OCI-LY7 (cell line): ENCODE results near the gene ZDHHC1. TPM values are rescaled to one million over a fixed set of nuclear protein-coding genes. Genes with fewer than 3 reads are reported as not detected.

ENCODE experiments used
- BruUV-seq: library from RNA; stranded (reverse); fragments of 400-500 nt; replicated peaks from 2 replicates; lab custom pipeline; 2021; lab: Mats Ljungman, UMichigan
- CTCF ChIA-PET: fragments of 300-600 bp; sonication (Branson Sonifier 250); formaldehyde crosslinking; loops from one replicate; lab custom pipeline; 2022; ENCODE audit warnings: antibody characterized with exemption; ENCODE audit not compliant: unreplicated experiment; lab: Charles Lee
- POLR2A ChIA-PET: fragments of 300-600 bp; sonication (Branson Sonifier 250); formaldehyde crosslinking; loops from one replicate; lab custom pipeline; 2022; ENCODE audit warnings: antibody characterized with exemption; lab: Charles Lee
- DNase-seq: peaks from one replicate; pipeline ENCODE4 v3.0.0-alpha.2; 2015; ENCODE audit warnings: low spot score
- H2AFZ ChIP-seq: fragments of 200-600 bp; sonication (generic), shearing (Covaris generic); 2 replicates; pipeline ENCODE4 v1.6.1; 2014; ENCODE audit warnings: mild to moderate bottlenecking, antibody characterized with exemption, low read length, moderate library complexity
- H3K27ac ChIP-seq: fragments of 200-600 bp; sonication (generic); 2 replicates; pipeline ENCODE4 v1.5.1; 2014; ENCODE audit warnings: mixed run types, low read depth, mild to moderate bottlenecking, moderate library complexity, low read length, inconsistent platforms; ENCODE audit not compliant: poor library complexity, severe bottlenecking
- H3K36me3 ChIP-seq: fragments of 200-600 bp; sonication (generic); 2 replicates; pipeline ENCODE4 v1.6.1; 2014; ENCODE audit warnings: mild to moderate bottlenecking, antibody characterized with exemption, low read length, moderate library complexity, mixed read lengths; ENCODE audit not compliant: insufficient read depth
- H3K4me1 ChIP-seq: fragments of 200-600 bp; sonication (generic); 2 replicates; pipeline ENCODE4 v1.5.1; 2014; ENCODE audit warnings: mild to moderate bottlenecking, low read length; ENCODE audit not compliant: insufficient read depth, poor library complexity, severe bottlenecking
- H3K4me2 ChIP-seq: fragments of 200-600 bp; sonication (generic); 2 replicates; pipeline ENCODE4 v1.6.1; 2014; ENCODE audit warnings: mild to moderate bottlenecking, low read length
- H3K4me3 ChIP-seq: fragments of 200-600 bp; sonication (generic); 2 replicates; pipeline ENCODE4 v1.5.1; 2014; ENCODE audit warnings: mild to moderate bottlenecking, low read depth, low read length; ENCODE audit not compliant: poor library complexity, severe bottlenecking
- H3K79me2 ChIP-seq: fragments of 200-600 bp; sonication (generic); 2 replicates; pipeline ENCODE4 v1.6.1; 2016; ENCODE audit warnings: low read depth, mild to moderate bottlenecking, low read length, moderate library complexity, mixed read lengths; ENCODE audit not compliant: insufficient read depth
- H3K9me2 ChIP-seq: fragments of 200-600 bp; sonication (generic); 2 replicates; pipeline ENCODE4 v1.6.1; 2016; ENCODE audit warnings: mild to moderate bottlenecking, low read length, mixed read lengths; ENCODE audit not compliant: insufficient read depth
- H3K9me3 ChIP-seq: fragments of 200-600 bp; sonication (generic); 2 replicates; pipeline ENCODE4 v1.6.1; 2014; ENCODE audit warnings: mild to moderate bottlenecking, mixed run types, low read length, mixed read lengths
- H4K20me1 ChIP-seq: fragments of 200-600 bp; sonication (generic); 2 replicates; pipeline ENCODE4 v1.6.1; 2014; ENCODE audit warnings: mild to moderate bottlenecking, antibody characterized with exemption, low read length, moderate library complexity, mixed read lengths; ENCODE audit not compliant: insufficient read depth
- CTCF ChIP-seq: fragments of 200-600 bp; sonication (generic); conservative IDR thresholded peaks from 2 replicates; pipeline ENCODE4 v1.5.1; 2014; ENCODE audit warnings: mild to moderate bottlenecking, antibody characterized with exemption, low read length, moderate library complexity, mixed read lengths
- EZH2phosphoT487 ChIP-seq: fragments of 200-600 bp; sonication (generic); IDR thresholded peaks from 2 replicates; pipeline ENCODE4 v1.6.1; 2018; ENCODE audit warnings: low read depth, borderline replicate concordance, mild to moderate bottlenecking, mixed run types, antibody characterized with exemption, low read length, moderate library complexity, mixed read lengths
- intact Hi-C: fragments of 100-400 bp; cut with micrococcal nuclease; formaldehyde crosslinking; loops from one replicate; pipeline ENCODE4 v1.10.0; 2022; ENCODE audit not compliant: unreplicated experiment
- total RNA-seq, 2 experiments: library from RNA; depleted of rRNA in 1 of 2; stranded (reverse); fragments of >200 nt in 1 of 2; shearing (Covaris generic) in 1 of 2; gene quantifications; 2 replicates each; pipeline ENCODE4 v1.2.3, GENCODE V29; 2014 to 2022

The ZDHHC1 gene
- total RNA-seq, 2 experiments from 2014 or later = not detected

- ChIA-PET POLR2A (no interaction called here), CTCF (no interaction called here)
- BruUV-seq = no TSS peak
Measured at GRCh38 chr16:67387479-67388079, 28.7 kb downstream of the ZDHHC1 start.

GRCh38 chr16:67386861-67387455 is 29.3 kb downstream of the ZDHHC1 start:
- TF ChIP-seq EZH2phosphoT487 (no peak), CTCF (no peak)
- H2AFZ ChIP-seq = no peak overlapping the region
- no peak overlapping the region for H3K4me2 ChIP-seq
- no peak for DNase-seq
- no peaks in the 10 kb centered on the region for H3K36me3 ChIP-seq
- no peak overlapping the region for H3K4me3 ChIP-seq
- no peaks in the 10 kb centered on the region for H3K9me3 ChIP-seq
- H3K79me2 ChIP-seq = no peaks in the 10 kb centered on the region
- CTCF ChIA-PET = no interaction called here
- no peaks in the 10 kb centered on the region for H4K20me1 ChIP-seq
- H3K9me2 ChIP-seq = no peaks in the 10 kb centered on the region
- intact Hi-C loops = no loop called here
- no peak overlapping the region for H3K27ac ChIP-seq
- no TSS peak for BruUV-seq
- POLR2A ChIA-PET = no interaction called here
- no peaks in the 10 kb centered on the region for H3K4me1 ChIP-seq

More at GRCh38 chr16:67387479-67388079, 28.7 kb downstream of the ZDHHC1 start:
- H3K9me2 ChIP-seq = no peaks in the 10 kb centered on the region
- H3K27ac ChIP-seq = no peak overlapping the region
- H4K20me1 ChIP-seq = no peaks in the 10 kb centered on the region
- no peaks in the 10 kb centered on the region for H3K79me2 ChIP-seq
- TF ChIP-seq EZH2phosphoT487 (no peak), CTCF (no peak)
- H3K36me3 ChIP-seq = no peaks in the 10 kb centered on the region
- no peak overlapping the region for H3K4me2 ChIP-seq
- no peaks in the 10 kb centered on the region for H3K4me1 ChIP-seq
- no peak for DNase-seq
- no peaks in the 10 kb centered on the region for H3K9me3 ChIP-seq
- no peak overlapping the region for H2AFZ ChIP-seq
- intact Hi-C loops = no loop called here
- H3K4me3 ChIP-seq = no peak overlapping the region
